HL-60 (cell line): Measurements from ENCODE around the gene OTX1.

Experiments used
- DNase-seq, 2 experiments: peaks; one replicate each; pipeline ENCODE4 v3.0.0-alpha.2; 2010 to 2020; ENCODE audit warnings: low read depth in 1 of 2, low spot score in 1 of 2
- H3K27ac ChIP-seq: fragments of 250-450 bp; sonication (Bioruptor Pico); replicated peaks from 2 replicates; pipeline ENCODE4 v1.5.1; 2020; ENCODE audit warnings: mild to moderate bottlenecking, moderate library complexity
- H3K27me3 ChIP-seq: fragments of 250-450 bp; sonication (Bioruptor Pico); 2 replicates; pipeline ENCODE4 v1.5.1; 2021; ENCODE audit warnings: mild to moderate bottlenecking, moderate library complexity; ENCODE audit not compliant: insufficient read depth, poor library complexity, severe bottlenecking
- H3K4me3 ChIP-seq: replicated peaks from 2 replicates; pipeline ENCODE4 v1.5.1; 2011; ENCODE audit warnings: mild to moderate bottlenecking, control low read depth, low read length; ENCODE audit not compliant: insufficient read depth
- GABPA ChIP-seq: IDR thresholded peaks from 2 replicates; pipeline ENCODE4 v1.6.1; 2012; ENCODE audit warnings: low read depth
- POLR2AphosphoS5 ChIP-seq: IDR thresholded peaks from 2 replicates; pipeline ENCODE4 v1.6.1; 2012; ENCODE audit warnings: low read depth
- SPI1 ChIP-seq: IDR thresholded peaks from 2 replicates; pipeline ENCODE4 v1.6.1; 2012; ENCODE audit warnings: low read depth, mild to moderate bottlenecking, borderline replicate concordance
- long read RNA-seq: library from polyadenylated mRNA; unstranded; transcript quantifications from one replicate; pipeline ENCODE4 v2.0.0, GENCODE V29; 2020
- TF ChIP-seq, protein P1 (sequence below): IDR thresholded peaks from 2 replicates; pipeline ENCODE4 v1.6.1; 2012; ENCODE audit warnings: low read depth; ENCODE audit not compliant: insufficient replicate concordance
- TF ChIP-seq, protein P2 (sequence below): IDR thresholded peaks from one replicate; pipeline ENCODE4 v1.5.1; 2011; ENCODE audit warnings: low read length, control low read depth, inconsistent platforms; ENCODE audit not compliant: insufficient read depth

The OTX1 gene
- long read RNA-seq, transcript OTX1-201 (5 exons, 2,861 nt) = major isoform, 9 of 15 reads
- long read RNA-seq, partial matches to known transcripts = 0 of 15 reads
- long read RNA-seq, other reads (novel, unspliced or antisense) = 6 of 15 reads

DNA sequence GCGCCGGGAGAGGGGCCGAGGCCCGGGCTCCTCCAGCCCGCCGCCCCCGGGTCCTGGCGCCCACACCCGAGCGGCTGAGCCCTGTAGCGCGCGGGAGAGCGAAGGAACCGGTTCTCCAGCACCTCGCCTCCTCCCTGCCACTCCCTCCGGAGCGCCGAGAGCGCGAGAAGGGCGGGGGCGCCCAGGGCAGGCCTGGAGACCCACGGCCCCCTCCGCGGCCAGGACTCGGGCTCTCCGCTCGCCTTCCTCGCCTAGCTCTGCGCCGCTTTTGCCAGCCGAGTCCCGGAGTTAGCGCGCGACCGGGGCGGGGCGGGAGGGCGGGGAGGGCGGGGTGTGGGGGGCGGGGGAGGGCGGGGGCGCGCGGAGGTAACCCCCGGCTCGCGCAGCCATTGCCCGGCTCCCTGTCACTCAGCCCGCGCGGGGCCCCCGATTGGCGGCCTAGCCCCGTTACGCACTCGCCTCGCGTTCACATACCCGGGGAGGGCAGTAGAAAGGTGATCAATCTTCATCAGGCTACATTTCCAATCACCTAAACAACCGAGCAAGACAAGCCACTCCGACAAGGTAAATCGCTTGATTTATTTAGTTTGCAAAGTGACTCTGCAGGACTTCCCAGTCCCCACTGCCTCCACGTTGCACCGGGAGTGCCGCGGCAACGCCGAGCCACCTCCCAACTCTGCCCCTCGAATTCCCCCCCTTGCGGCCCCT is at the start of gene OTX1:
Gene OTX1 (plus strand): TSS at position 497 of the 708 bp plus-strand sequence. CDS start 2,161 bp downstream, outside the sequence.
- Histone ChIP-seq H3K4me3 (peak within 1 kb of the TSS; percentile 89), H3K27me3 (peaks cover 28% of the 10 kb centered on the region), H3K27ac (peak within 1 kb of the TSS; percentile 67)
- TF ChIP-seq POLR2AphosphoS5 = peak; percentile 34; the same call in 1 of the 2 replicates
- no peak for TF ChIP-seq GABPA
- DNase-seq = peak; percentile 47 to 84

DNA sequence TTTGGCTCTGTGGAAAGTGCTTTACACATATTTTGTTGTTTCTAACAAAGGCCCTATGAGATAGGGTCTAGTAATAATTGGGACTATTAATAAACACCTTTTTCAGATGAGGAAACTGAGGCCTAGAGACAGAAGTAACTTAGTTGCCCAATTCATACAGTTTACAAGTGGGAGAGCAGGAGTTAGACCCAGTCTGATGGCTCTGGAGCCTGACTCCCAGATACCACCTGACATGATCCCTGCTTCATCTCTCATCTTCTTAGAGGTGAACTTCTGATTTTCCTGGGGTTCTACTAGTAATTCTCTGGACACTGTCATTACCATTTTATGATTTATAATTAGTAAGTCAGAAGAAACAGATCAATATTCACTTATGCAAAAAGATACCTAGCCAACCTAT is 49.1 kb upstream of the OTX1 start:
- no peak for DNase-seq
- TF ChIP-seq SPI1 = no peak
- TF ChIP-seq, protein P1, sequence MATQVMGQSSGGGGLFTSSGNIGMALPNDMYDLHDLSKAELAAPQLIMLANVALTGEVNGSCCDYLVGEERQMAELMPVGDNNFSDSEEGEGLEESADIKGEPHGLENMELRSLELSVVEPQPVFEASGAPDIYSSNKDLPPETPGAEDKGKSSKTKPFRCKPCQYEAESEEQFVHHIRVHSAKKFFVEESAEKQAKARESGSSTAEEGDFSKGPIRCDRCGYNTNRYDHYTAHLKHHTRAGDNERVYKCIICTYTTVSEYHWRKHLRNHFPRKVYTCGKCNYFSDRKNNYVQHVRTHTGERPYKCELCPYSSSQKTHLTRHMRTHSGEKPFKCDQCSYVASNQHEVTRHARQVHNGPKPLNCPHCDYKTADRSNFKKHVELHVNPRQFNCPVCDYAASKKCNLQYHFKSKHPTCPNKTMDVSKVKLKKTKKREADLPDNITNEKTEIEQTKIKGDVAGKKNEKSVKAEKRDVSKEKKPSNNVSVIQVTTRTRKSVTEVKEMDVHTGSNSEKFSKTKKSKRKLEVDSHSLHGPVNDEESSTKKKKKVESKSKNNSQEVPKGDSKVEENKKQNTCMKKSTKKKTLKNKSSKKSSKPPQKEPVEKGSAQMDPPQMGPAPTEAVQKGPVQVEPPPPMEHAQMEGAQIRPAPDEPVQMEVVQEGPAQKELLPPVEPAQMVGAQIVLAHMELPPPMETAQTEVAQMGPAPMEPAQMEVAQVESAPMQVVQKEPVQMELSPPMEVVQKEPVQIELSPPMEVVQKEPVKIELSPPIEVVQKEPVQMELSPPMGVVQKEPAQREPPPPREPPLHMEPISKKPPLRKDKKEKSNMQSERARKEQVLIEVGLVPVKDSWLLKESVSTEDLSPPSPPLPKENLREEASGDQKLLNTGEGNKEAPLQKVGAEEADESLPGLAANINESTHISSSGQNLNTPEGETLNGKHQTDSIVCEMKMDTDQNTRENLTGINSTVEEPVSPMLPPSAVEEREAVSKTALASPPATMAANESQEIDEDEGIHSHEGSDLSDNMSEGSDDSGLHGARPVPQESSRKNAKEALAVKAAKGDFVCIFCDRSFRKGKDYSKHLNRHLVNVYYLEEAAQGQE = no peak
- no peak for TF ChIP-seq POLR2AphosphoS5
- TF ChIP-seq, protein P2, sequence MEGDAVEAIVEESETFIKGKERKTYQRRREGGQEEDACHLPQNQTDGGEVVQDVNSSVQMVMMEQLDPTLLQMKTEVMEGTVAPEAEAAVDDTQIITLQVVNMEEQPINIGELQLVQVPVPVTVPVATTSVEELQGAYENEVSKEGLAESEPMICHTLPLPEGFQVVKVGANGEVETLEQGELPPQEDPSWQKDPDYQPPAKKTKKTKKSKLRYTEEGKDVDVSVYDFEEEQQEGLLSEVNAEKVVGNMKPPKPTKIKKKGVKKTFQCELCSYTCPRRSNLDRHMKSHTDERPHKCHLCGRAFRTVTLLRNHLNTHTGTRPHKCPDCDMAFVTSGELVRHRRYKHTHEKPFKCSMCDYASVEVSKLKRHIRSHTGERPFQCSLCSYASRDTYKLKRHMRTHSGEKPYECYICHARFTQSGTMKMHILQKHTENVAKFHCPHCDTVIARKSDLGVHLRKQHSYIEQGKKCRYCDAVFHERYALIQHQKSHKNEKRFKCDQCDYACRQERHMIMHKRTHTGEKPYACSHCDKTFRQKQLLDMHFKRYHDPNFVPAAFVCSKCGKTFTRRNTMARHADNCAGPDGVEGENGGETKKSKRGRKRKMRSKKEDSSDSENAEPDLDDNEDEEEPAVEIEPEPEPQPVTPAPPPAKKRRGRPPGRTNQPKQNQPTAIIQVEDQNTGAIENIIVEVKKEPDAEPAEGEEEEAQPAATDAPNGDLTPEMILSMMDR = no peak
- Histone ChIP-seq H3K27ac (no peak overlapping the region), H3K27me3 (no peaks in the 10 kb centered on the region), H3K4me3 (no peak overlapping the region)

DNA sequence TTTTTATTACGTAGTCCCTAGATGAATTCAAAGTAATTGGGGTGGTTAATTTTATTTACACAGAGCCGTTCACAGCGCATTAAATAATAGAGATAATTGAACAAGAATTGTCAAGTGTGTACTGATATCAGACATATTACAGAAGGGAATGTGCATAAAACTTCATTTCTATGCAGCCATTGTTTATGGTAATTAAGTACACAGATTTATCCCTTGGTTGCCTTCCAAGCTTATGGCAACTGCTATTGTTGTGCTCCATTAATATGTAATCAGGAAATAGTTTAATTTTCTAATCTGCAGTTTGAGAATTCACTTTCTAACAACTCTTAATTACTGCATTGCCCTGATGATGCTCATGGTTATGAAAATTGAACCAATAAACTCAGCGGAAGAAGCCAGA is 47.3 kb upstream of the OTX1 start:
- DNase-seq = no peak
- H3K4me3 ChIP-seq = no peak overlapping the region
- TF ChIP-seq POLR2AphosphoS5 (no peak), SPI1 (no peak), GABPA (no peak)
- TF ChIP-seq, protein P1 = no peak
- TF ChIP-seq, protein P2 = no peak

DNA sequence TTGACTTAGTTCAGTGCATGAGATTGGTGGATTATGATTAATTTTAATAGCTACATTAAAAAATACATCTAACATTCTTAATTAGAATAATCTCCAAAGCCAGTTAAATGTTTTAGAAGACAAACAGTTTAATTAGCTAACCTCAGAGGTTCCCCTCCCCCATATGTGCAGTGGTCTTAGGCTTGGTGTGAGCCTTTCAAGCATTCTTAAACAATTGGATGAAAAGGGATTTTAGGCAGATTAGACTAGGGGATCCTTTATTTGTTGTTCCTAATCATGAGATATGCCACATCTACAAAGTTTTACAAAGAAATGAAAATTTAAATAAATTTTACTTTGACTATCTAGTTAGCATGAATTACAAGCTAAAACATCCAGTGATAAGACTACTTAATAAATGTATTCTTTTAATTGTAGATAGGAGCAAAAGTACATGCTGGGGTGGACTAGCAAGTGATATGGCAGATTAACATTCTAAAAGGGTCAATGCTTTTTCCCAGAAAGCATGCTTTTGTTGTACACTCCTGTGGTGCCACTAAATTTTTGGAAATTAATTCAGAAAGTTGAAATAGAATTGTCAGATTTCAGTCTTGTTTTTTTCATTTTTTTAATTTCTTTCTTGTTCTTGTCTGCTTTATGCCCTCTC is 42.7 kb upstream of the OTX1 start:
- Histone ChIP-seq H3K27ac (no peak overlapping the region), H3K4me3 (no peak overlapping the region)
- TF ChIP-seq GABPA (no peak), SPI1 (no peak), POLR2AphosphoS5 (no peak)
- TF ChIP-seq, protein P1 = no peak
- TF ChIP-seq, protein P2 = no peak

More for the DNA sequence above, 47.3 kb upstream of the OTX1 start:
- Histone ChIP-seq H3K27ac (no peak overlapping the region), H3K27me3 (no peaks in the 10 kb centered on the region)

More for the DNA sequence above, 42.7 kb upstream of the OTX1 start:
- DNase-seq = no peak
- no peaks in the 10 kb centered on the region for H3K27me3 ChIP-seq
